Measurements from ENCODE around the gene TPST1.
"Not testable (repeated sequence)": the region's sequence is repeated elsewhere in the genome, so short reads cannot be mapped to it uniquely, and the experiment has no call there.

The TPST1 gene

GRCh38 chr7:66371096-66371824 lies 166.1 kb downstream of the TPST1 start:
- peaks cover 2% of the 10 kb centered on the region for H3K9me3 Mint-ChIP-seq
- no peak overlapping the region for H3K27ac Mint-ChIP-seq
- H3K4me3 Mint-ChIP-seq, result no peak overlapping the region
- DNase-seq, result no peak
- H3K27me3 Mint-ChIP-seq, result no peaks in the 10 kb centered on the region
- H3K4me1 Mint-ChIP-seq (ENCODE audit: low read depth), result no peaks in the 10 kb centered on the region
- H3K36me3 Mint-ChIP-seq (ENCODE audit: low read depth), result peaks cover 2% of the 10 kb centered on the region

GRCh38 chr7:66374141-66374840 lies 169.2 kb downstream of the TPST1 start:
- H3K27ac Mint-ChIP-seq; H3K4me3 Mint-ChIP-seq; H3K27me3 Mint-ChIP-seq; H3K9me3 Mint-ChIP-seq; H3K4me1 Mint-ChIP-seq (ENCODE audit: low read depth); DNase-seq: not testable (repeated sequence)
- peaks cover 18% of the 10 kb centered on the region for H3K36me3 Mint-ChIP-seq (ENCODE audit: low read depth)

GRCh38 chr7:66376264-66376945 lies 171.3 kb downstream of the TPST1 start:
- Mint-ChIP-seq H3K36me3 (ENCODE audit: low read depth) (peaks cover 30% of the 10 kb centered on the region), H3K27me3 (no peaks in the 10 kb centered on the region), H3K27ac (no peak overlapping the region), H3K9me3 (peaks cover 13% of the 10 kb centered on the region), H3K4me1 (ENCODE audit: low read depth) (no peaks in the 10 kb centered on the region), H3K4me3 (no peak overlapping the region)
- DNase-seq, result no peak

GRCh38 chr7:66377045-66377444 lies 171.9 kb downstream of the TPST1 start:
- Mint-ChIP-seq H3K4me3 (no peak overlapping the region), H3K36me3 (ENCODE audit: low read depth) (peaks cover 32% of the 10 kb centered on the region), H3K9me3 (peaks cover 13% of the 10 kb centered on the region), H3K4me1 (ENCODE audit: low read depth) (no peaks in the 10 kb centered on the region), H3K27me3 (no peaks in the 10 kb centered on the region), H3K27ac (no peak overlapping the region)
- no peak for DNase-seq

- Mint-ChIP-seq H3K27ac (no peak overlapping the region), H3K4me1 (ENCODE audit: low read depth) (no peaks in the 10 kb centered on the region)
These were observed 172.6 kb downstream of the TPST1 start for GRCh38 chr7:66377714-66378113.

GRCh38 chr7:66379542-66380160 lies 174.5 kb downstream of the TPST1 start:
- H3K27ac Mint-ChIP-seq, result no peak overlapping the region
- H3K9me3 Mint-ChIP-seq, result peaks cover 13% of the 10 kb centered on the region
- peaks cover 32% of the 10 kb centered on the region for H3K36me3 Mint-ChIP-seq (ENCODE audit: low read depth)
- DNase-seq, result no peak
- H3K27me3 Mint-ChIP-seq, result no peaks in the 10 kb centered on the region
- no peaks in the 10 kb centered on the region for H3K4me1 Mint-ChIP-seq (ENCODE audit: low read depth)
- no peak overlapping the region for H3K4me3 Mint-ChIP-seq

More at GRCh38 chr7:66377714-66378113, 172.6 kb downstream of the TPST1 start:
- Mint-ChIP-seq H3K27me3 (no peaks in the 10 kb centered on the region), H3K9me3 (peaks cover 13% of the 10 kb centered on the region), H3K36me3 (ENCODE audit: low read depth) (peaks cover 32% of the 10 kb centered on the region), H3K4me3 (no peak overlapping the region)
- DNase-seq, result no peak

GRCh38 chr7:66380272-66380888 lies 175.2 kb downstream of the TPST1 start:
- peaks cover 13% of the 10 kb centered on the region for H3K9me3 Mint-ChIP-seq
- H3K4me1 Mint-ChIP-seq (ENCODE audit: low read depth), result no peaks in the 10 kb centered on the region
- no peak overlapping the region for H3K4me3 Mint-ChIP-seq
- no peaks in the 10 kb centered on the region for H3K27me3 Mint-ChIP-seq
- peaks cover 32% of the 10 kb centered on the region for H3K36me3 Mint-ChIP-seq (ENCODE audit: low read depth)
- DNase-seq, result no peak
- H3K27ac Mint-ChIP-seq, result no peak overlapping the region

GRCh38 chr7:66382182-66382923 lies 177.2 kb downstream of the TPST1 start:
- H3K27ac Mint-ChIP-seq; DNase-seq; H3K27me3 Mint-ChIP-seq; H3K4me1 Mint-ChIP-seq (ENCODE audit: low read depth); H3K4me3 Mint-ChIP-seq: not testable (repeated sequence)
- H3K9me3 Mint-ChIP-seq, result peaks cover 13% of the 10 kb centered on the region
- H3K36me3 Mint-ChIP-seq (ENCODE audit: low read depth), result peaks cover 30% of the 10 kb centered on the region

- H3K9me3 Mint-ChIP-seq; H3K4me1 Mint-ChIP-seq (ENCODE audit: low read depth); H3K4me3 Mint-ChIP-seq; H3K36me3 Mint-ChIP-seq (ENCODE audit: low read depth); H3K27ac Mint-ChIP-seq; H3K27me3 Mint-ChIP-seq; DNase-seq: not testable (repeated sequence)
These were observed 180.2 kb downstream of the TPST1 start for GRCh38 chr7:66385191-66385905.

- H3K36me3 Mint-ChIP-seq (ENCODE audit: low read depth), result peaks cover 12% of the 10 kb centered on the region
These were observed 190.0 kb downstream of the TPST1 start for GRCh38 chr7:66395128-66395571.

GRCh38 chr7:66396052-66396451 lies 190.9 kb downstream of the TPST1 start:
- not testable (repeated sequence) for H3K4me1 Mint-ChIP-seq (ENCODE audit: low read depth); H3K4me3 Mint-ChIP-seq; DNase-seq

More at GRCh38 chr7:66395128-66395571, 190.0 kb downstream of the TPST1 start:
- DNase-seq; H3K27me3 Mint-ChIP-seq; H3K4me3 Mint-ChIP-seq; H3K4me1 Mint-ChIP-seq (ENCODE audit: low read depth); H3K9me3 Mint-ChIP-seq: not testable (repeated sequence)
- peak overlapping the region; percentile 18 for H3K27ac Mint-ChIP-seq

GRCh38 chr7:66398841-66399240 lies 193.7 kb downstream of the TPST1 start:
- peaks cover 32% of the 10 kb centered on the region for H3K36me3 Mint-ChIP-seq (ENCODE audit: low read depth)
- not testable (repeated sequence) for DNase-seq; H3K4me3 Mint-ChIP-seq; H3K27me3 Mint-ChIP-seq; H3K4me1 Mint-ChIP-seq (ENCODE audit: low read depth); H3K27ac Mint-ChIP-seq
- H3K9me3 Mint-ChIP-seq, result peaks cover 12% of the 10 kb centered on the region

More at GRCh38 chr7:66396052-66396451, 190.9 kb downstream of the TPST1 start:
- H3K27me3 Mint-ChIP-seq, H3K9me3 Mint-ChIP-seq, H3K27ac Mint-ChIP-seq: not testable (repeated sequence)
- H3K36me3 Mint-ChIP-seq (ENCODE audit: low read depth), result peaks cover 12% of the 10 kb centered on the region

GRCh38 chr7:66399566-66399965 lies 194.4 kb downstream of the TPST1 start:
- Mint-ChIP-seq H3K27ac (no peak overlapping the region), H3K36me3 (ENCODE audit: low read depth) (peaks cover 34% of the 10 kb centered on the region), H3K9me3 (peaks cover 12% of the 10 kb centered on the region), H3K4me3 (no peak overlapping the region), H3K4me1 (ENCODE audit: low read depth) (no peaks in the 10 kb centered on the region), H3K27me3 (no peaks in the 10 kb centered on the region)
- no peak for DNase-seq
